NK-92 (cell line): ENCODE results near the gene PLP2.

Experiments used
- DNase-seq: peaks from one replicate; lab custom pipeline; 2025; ENCODE audit not compliant: unreplicated experiment; lab: John Stamatoyannopoulos, UW

PLP2 gene

DNA sequence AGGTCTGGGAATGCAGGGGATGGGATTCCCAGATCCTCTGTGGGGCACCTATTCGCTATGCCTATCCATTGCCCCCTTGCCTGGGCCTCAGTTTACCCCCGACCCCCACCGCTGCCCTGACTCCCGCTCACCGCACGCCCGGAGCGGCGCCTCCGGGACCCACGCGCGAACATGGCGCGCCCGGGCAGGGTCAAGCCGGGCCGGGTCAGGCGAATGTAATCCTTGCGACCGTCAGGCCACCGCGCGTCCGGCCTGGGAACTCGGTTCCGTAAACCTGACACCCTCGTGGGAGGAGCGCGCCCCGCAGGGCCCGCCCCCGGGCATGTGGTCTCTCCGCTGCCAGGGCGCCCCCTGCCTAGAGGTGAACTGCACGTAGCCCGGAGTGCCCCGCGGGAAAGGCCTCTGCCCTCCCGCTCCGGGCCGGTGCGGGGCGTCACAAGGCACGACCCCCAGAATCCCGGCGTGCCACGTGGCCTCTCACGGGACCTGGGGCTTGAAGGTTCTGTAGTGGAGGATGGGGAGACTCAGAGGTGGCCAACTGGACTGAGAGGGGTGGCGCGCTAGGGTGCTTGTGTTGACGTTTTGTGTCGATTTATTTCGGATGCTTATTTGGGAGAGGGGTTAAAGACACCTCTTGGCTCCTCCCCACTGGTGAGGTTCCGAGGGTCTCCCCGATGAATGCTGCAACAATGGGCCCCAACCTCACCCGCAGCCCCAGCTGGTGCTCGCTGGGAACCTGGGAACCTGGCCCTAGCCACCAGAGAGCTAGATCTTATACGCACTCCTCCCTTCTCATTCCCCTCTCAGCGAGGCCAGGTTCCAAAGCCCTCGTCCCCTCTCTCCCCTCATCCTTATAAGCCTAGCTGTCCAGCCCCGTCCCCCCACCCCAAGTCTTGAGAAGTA is 14.7 kb downstream of the PLP2 start, which contains the start of gene PRICKLE3:
Gene PRICKLE3 (minus strand): TSS at position 249 of the 903 bp plus-strand sequence. CDS start 76 bp downstream, at position 173.
- no peak for DNase-seq

GRCh38 chrX:49187028-49187394 is 15.3 kb downstream of the PLP2 start:
- DNase-seq: no peak

DNA sequence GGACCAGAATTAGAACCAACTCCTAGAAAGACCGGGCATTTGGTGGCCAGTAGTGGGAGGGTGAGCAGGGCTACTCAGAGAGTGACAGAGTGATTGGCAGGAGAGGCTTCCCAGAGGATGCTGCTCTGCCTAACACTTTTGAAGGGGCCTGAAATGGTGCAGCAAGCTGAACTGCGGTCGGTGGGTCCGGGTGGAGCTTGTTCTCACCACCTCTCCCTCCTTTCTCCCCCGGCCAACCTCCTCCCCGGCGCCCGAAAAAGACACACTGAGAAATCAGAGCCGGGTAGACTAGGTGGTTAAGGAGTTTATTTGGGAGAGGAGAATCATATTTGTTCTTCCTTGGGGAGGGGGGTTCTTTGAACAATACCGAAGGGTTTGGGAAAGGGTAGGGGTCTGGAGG is 15.8 kb downstream of the PLP2 start:
- no peak for DNase-seq

DNA sequence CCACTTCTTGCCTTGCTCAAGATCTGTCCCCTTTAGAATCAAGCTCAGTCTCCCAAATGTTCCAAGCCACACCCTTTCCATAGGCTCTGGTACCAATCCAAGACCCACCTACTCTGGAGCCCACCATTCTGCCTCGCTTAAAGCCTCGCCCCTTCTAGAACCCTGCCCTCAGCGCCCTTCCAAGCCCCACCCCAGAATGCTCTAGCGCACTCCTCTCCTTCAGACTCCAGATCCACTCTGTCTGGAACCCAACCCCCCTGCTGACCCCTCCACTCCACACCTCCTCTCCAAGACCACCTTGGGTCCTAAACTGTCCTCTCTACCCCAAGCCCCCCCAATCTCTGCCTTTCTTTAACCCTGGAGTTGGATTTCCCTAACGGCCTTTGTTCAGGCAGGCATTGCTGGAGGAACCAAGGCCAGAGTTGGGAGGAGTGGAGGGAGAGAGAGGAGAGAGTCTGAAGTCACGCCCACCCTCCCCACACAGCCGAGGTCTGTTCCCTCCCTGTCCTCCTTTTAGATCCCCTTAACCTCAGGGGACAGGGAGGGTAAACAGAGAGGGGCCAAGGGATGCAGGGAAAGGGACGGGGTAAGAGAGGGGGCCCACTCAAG is 16.9 kb downstream of the PLP2 start:
- no peak for DNase-seq

DNA sequence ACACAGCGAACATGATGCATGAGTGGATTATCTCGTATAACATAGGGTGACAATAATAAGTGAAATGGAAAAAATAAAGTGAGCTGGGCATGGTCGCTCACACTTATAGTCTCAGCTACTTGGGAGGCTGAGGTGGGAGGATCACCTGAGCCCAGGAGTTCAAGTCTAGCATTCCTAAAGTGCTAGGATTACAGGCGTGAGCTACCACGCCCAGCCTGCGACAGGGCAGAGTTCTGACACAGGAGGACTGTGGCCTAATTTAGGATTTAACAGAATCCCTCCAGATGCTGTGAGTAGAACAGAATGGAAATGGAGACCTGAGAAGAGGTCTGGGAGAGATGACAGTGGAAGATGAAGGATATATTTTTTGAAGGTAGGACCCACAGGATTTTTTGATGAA is 17.9 kb downstream of the PLP2 start:
- DNase-seq: no peak

DNA sequence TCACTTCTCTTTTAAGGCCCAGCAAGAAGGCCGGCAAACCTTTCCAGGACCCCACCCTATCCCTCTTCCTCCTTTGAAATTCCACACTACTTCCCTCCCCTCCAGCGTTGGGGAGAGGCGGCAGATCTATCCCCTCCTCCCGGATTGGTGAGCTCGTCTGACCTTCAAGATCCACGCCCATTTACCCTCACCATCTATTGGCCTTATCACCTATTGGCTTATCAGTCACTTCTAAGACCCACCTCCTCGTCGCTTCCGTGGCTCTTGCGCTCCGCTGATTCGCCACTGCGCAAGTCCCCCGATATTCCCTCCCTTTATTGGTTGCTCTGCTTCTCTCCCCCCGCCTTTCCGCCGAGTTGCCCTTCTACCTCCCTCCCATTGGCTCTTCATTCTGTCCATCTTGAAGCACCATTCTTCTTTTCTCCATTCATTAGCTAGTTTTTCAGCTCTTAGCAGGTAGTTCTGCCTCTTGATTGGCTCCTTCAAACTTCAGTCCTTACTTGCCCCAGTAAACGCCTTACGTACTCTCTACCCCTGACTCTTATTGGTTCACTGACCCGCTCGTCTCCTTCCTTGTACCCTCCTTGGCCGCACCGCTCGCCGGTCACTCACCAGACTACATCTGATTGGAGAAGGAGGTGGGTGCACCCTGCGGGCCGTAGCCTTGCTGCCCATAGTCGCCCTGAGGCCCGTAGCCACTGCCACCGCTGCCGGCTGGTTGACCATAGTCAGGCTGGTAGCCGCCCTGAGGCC is 19.3 kb downstream of the PLP2 start:
- peak; percentile 10 for DNase-seq

DNA sequence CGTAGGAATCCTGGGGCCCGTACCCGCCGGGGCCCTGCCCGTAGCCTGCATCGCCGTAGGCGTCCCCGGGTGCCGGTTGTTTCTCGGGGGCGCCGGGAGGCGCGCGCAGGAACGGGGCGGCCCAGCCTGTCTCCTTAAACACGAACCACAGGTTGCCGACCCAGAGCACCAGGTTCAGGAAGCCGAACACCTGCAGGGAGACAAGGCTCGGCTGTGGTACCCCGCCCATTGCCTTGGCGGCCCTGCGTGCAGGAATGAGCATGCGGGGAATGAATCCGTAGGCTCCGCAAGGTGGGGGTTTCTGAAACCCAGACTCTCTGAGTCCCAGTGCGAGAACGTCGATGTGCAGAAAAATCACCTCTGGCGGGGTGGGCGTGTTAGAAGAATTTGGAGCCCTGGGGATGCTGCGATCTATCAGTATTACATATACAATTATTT is 19.9 kb downstream of the PLP2 start:
- no peak for DNase-seq

DNA sequence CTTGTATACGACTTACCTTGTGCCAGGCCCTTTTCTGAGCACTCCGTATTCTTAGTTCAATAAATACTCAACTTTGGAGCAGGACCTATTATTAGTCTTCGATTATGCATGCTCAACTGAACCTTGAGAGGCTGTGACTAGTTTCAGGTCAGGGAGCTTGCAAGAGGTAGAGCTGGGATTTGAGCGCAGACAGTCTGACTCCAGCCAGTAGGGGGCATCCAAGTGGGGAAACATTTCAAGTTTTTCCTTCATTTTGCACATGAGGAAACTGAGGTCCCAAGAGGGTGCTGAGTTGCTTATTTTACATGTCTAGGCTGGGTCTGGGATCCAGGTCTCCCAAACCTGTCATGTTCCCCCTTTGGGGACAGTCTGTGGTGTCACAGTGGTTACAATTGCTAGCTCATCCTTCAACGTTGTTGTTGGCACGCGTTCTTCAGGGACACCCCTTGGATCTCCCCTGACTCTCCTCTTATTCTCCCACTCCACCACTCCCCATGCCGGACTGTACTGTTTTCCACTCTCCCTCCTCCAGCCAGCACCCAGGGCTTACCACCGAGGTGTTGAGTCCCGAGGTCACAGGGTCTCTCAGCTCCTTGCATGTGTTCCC is 21.1 kb downstream of the PLP2 start:
- no peak for DNase-seq

DNA sequence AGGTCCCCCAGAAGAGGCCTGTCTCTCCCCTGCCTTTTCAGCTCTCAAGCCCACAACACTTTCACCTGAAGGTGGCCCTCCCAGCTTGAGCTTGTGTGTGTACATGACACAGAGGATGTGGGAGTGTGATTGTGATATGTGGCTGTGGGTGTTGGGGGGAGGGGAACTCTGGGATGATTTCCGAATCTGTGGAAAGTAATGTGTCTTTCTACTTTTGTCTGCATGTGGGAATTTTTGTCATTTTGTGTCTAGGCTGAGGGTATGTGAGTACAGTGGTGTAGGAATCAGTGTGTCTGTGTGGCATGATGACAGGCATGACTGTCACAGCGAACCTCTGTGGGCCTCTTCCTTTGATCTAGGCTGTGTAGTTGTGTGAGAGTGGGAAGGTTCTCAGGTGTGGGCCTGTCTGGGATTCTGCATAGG is 21.9 kb downstream of the PLP2 start:
- DNase-seq: no peak

DNA sequence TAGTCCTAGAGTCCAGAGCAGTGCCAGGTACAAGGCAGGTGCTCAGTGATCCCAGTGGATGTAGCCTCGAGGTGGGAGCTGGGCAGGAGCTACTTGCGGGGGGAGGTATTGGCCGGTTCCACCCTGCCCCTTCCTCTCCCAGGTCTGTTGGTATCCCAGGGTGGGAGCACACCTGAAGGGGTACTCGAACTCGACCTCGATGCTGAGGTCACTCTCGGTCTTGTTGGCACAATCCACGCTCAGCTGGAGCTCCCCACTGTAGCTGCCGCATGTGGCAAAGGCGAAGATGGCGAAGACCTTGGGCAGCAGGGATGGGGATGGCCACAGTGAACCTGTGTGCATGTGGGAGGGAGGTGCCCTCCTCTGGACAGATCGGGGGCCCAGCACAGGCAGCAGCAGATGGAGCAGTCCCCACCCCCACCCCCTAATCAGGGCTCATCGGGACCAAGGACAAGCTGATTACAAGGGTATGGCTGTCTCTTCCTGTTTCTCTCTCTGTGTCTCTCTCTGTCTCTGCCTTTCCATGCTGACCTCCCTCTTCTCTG is 25.9 kb downstream of the PLP2 start:
- DNase-seq: no peak

GRCh38 chrX:49198540-49199314 is 27.0 kb downstream of the PLP2 start:
- no peak for DNase-seq

DNA sequence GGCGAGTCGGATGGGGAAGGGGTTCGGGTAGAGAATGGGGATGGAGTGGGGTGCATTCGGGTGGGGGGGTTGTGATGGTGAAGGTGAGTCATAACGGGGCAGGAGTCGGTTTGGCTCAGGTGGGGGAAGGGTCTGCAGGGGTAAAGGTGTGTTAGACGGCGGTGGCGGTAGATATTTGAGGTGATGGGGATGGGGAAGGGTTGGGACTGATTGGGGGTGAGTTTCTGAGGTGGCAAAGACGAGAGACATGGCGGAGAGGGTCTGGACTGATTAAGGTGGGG is 27.6 kb downstream of the PLP2 start:
- DNase-seq: no peak

- DNase-seq: no peak
Observed at GRCh38 chrX:49199906-49200771, 28.4 kb downstream of the PLP2 start, which contains the start of gene SYP. Gene SYP (minus strand): TSS chrX:49200193. CDS start chrX:49200186, 7 bp downstream.

DNA sequence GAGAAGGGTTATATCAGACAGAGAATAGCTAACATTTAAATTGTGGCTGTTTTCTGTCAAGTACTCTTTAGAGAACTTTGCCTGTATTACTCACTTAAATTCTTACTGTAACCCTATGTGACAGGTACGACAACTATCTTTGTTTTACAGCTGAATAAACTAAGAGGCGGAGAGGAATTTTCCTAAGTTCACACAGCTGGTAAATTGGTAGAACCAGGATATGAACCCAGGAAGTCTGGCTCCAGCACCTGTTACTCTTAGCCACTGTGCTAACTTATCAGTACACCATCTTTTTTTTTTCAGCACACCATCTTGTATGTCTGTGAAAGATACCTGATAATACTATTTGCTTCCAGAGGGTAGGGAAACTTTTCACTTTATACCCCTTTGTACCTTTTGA is 30.3 kb downstream of the PLP2 start:
- DNase-seq: no peak

DNA sequence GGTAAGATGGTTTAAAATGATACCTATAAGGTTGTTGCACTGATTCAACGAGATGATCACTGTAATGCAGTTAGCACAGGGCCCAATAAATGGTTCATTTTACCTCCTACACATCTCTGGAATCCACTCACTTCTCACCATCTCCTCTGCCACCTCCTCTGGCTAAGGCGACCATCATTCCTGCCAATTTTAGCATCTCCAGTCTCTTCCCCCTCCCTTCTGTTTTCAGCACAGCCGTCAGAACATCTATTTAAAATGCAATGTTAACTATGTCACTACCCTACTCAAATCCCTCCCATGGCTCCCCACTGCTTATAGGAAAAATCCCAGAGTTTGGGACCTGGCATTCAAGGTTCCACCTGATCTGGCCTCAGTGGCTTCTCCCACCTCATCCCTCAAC is 31.8 kb downstream of the PLP2 start:
- no peak for DNase-seq

- DNase-seq: no peak
Observed at GRCh38 chrX:49204017-49204416, 32.3 kb downstream of the PLP2 start.

GRCh38 chrX:49204709-49205108 is 33.0 kb downstream of the PLP2 start:
- no peak for DNase-seq

DNA sequence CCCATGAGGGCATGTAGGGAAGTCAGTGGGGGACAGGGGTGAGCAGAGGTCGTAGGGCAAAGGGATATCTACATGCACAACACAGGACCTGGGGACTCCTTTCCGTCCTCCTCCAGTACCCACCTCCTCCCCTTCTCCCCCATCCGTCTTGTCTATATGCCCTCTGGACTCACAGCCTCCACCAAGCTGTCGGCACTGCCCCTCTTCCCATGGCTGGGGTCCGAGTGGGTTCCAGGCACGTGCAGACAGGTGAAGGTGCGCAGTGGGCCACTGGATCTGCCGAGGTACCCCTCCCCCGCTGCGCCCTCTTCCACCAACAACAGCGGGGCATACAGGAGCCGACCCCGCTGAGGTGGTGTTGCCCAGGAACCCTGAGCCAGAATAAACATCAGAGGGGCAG is 33.7 kb downstream of the PLP2 start:
- DNase-seq: no peak

DNA sequence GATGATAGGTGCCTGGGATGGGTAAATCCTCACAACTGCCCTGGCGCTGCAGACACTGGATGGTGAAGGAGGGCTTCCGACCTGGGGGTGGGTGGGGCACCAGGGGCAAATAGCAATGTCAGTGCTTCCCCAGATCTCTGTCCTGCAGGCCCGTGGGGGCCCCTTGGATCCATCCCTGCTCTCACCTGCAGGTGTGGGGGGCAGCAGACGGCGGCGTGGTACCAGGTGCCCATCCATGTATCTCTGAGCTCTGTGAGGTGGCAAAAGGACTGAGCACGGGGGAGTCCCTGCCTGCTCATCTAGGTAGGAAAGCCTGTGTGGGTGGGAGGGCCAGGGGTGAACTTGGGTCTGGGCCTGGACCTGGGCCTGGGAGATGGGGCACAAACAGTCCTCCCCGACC is 34.8 kb downstream of the PLP2 start:
- DNase-seq: no peak
